Liver (tissue), 9 donors: ENCODE results near the gene GRID1. TPM values are rescaled to one million over a fixed set of nuclear protein-coding genes. Genes with fewer than 3 reads are reported as not detected.

Source experiments
- DNase-seq: peaks from one replicate; pipeline ENCODE4 v3.0.0-alpha.2; 2017; ENCODE audit warnings: low spot score
- H3K27ac ChIP-seq, 2 donors: one replicate each; pipeline ENCODE4 v1.7.0; 2013; ENCODE audit warnings: inconsistent platforms in 2 of 2, low read length in 2 of 2, control low read depth in 1 of 2, low read depth in 1 of 2, mild to moderate bottlenecking in 1 of 2
- H3K27me3 ChIP-seq, 4 donors: one replicate each; pipeline versions ENCODE4 v1.6.1 to v1.7.0; 2013; ENCODE audit warnings: low read length in 3 of 4, inconsistent platforms in 1 of 4, mild to moderate bottlenecking in 1 of 4, moderate library complexity in 1 of 4; ENCODE audit not compliant: control insufficient read depth in 4 of 4, insufficient read depth in 4 of 4
- H3K36me3 ChIP-seq, 4 donors: one replicate each; pipeline versions ENCODE4 v1.6.1 to v1.7.0; 2013; ENCODE audit warnings: low read length in 3 of 4, mild to moderate bottlenecking in 3 of 4, low read depth in 1 of 4, moderate library complexity in 1 of 4; ENCODE audit not compliant: control insufficient read depth in 4 of 4, insufficient read depth in 3 of 4
- H3K4me1 ChIP-seq, 4 donors: one replicate each; pipeline versions ENCODE4 v1.6.1 to v1.7.0; 2013; ENCODE audit warnings: low read length in 3 of 4, mild to moderate bottlenecking in 3 of 4, moderate library complexity in 1 of 4; ENCODE audit not compliant: control insufficient read depth in 4 of 4, insufficient read depth in 4 of 4
- H3K4me3 ChIP-seq, 3 donors: one replicate each; pipeline versions ENCODE4 v1.6.1 to v1.7.0; 2013; ENCODE audit warnings: low read length in 3 of 3, control low read depth in 1 of 3, low read depth in 1 of 3, mild to moderate bottlenecking in 1 of 3
- H3K9ac ChIP-seq, 2 donors: one replicate each; pipeline ENCODE4 v1.7.0; 2013; ENCODE audit warnings: low read length in 2 of 2, mild to moderate bottlenecking in 2 of 2, moderate library complexity in 2 of 2, control low read depth in 1 of 2, low read depth in 1 of 2
- H3K9me3 ChIP-seq, 4 donors: one replicate each; pipeline versions ENCODE4 v1.6.1 to v1.7.0; 2013; ENCODE audit warnings: low read length in 3 of 4; ENCODE audit not compliant: control insufficient read depth in 4 of 4
- ATF3 ChIP-seq: IDR thresholded peaks from 2 replicates; pipeline ENCODE4 v1.6.1; 2016; ENCODE audit warnings: antibody characterized with exemption
- CTCF ChIP-seq: fragments of 150-350 bp; IDR thresholded peaks from 2 replicates; pipeline ENCODE4 v1.5.1; 2017; ENCODE audit warnings: improper control_type of control experiment, low read depth, low read length; ENCODE audit not compliant: missing input control
- EGR1 ChIP-seq, 2 donors: IDR thresholded peaks; 2 replicates each; pipeline ENCODE4 v1.6.1; 2016 to 2018; ENCODE audit warnings: antibody characterized with exemption in 2 of 2, low read depth in 2 of 2
- FOXA1 ChIP-seq: IDR thresholded peaks from 2 replicates; pipeline ENCODE4 v1.6.1; 2016; ENCODE audit warnings: antibody characterized with exemption
- FOXA2 ChIP-seq: IDR thresholded peaks from 2 replicates; pipeline ENCODE4 v1.6.1; 2016; ENCODE audit warnings: antibody characterized with exemption
- GABPA ChIP-seq, 2 donors: IDR thresholded peaks in 1 of 2; conservative IDR thresholded peaks in 1 of 2; 2 replicates each; pipeline ENCODE4 v1.6.1; 2016; ENCODE audit warnings: antibody characterized with exemption in 2 of 2, mild to moderate bottlenecking in 1 of 2, moderate library complexity in 1 of 2
- HNF4A ChIP-seq, 2 donors: conservative IDR thresholded peaks; 2 replicates each; pipeline ENCODE4 v1.6.1; 2016; ENCODE audit warnings: antibody characterized with exemption in 2 of 2, mild to moderate bottlenecking in 2 of 2
- HNF4G ChIP-seq: IDR thresholded peaks from 2 replicates; pipeline ENCODE4 v1.6.1; 2016; ENCODE audit warnings: antibody characterized with exemption
- JUND ChIP-seq, 2 donors: IDR thresholded peaks; 2 replicates each; pipeline ENCODE4 v1.6.1; 2016; ENCODE audit warnings: antibody characterized with exemption in 2 of 2
- NR2F2 ChIP-seq: IDR thresholded peaks from 2 replicates; pipeline ENCODE4 v1.6.1; 2016; ENCODE audit warnings: antibody characterized with exemption
- RAD21 ChIP-seq, 2 donors: IDR thresholded peaks; 2 replicates each; pipeline ENCODE4 v1.6.1; 2016; ENCODE audit warnings: antibody characterized with exemption in 2 of 2, mild to moderate bottlenecking in 2 of 2
- RXRA ChIP-seq, 2 donors: IDR thresholded peaks; 2 replicates each; pipeline ENCODE4 v1.6.1; 2017 to 2018; ENCODE audit warnings: antibody characterized with exemption in 2 of 2, mild to moderate bottlenecking in 1 of 2
- SP1 ChIP-seq: IDR thresholded peaks from 2 replicates; pipeline ENCODE4 v1.6.1; 2018; ENCODE audit warnings: antibody characterized with exemption, mild to moderate bottlenecking
- TAF1 ChIP-seq: conservative IDR thresholded peaks from 2 replicates; pipeline ENCODE4 v1.6.1; 2016; ENCODE audit warnings: antibody characterized with exemption, mild to moderate bottlenecking
- YY1 ChIP-seq: IDR thresholded peaks from 2 replicates; pipeline ENCODE4 v1.6.1; 2016; ENCODE audit warnings: antibody characterized with exemption, mild to moderate bottlenecking
- ZBTB33 ChIP-seq: IDR thresholded peaks from 2 replicates; pipeline ENCODE4 v1.6.1; 2016; ENCODE audit warnings: antibody characterized with exemption
- WGBS: extraction: QIAGEN DNeasy Blood & Tissue Kit; methylation state at CpG from one replicate; pipeline ENCODE4 v1.1.7; 2013; 5-methylcytosine and 5-hydroxymethylcytosine counted together
- polyA plus RNA-seq, 2 donors: library from polyadenylated mRNA; stranded (reverse) in 1 of 2; unstranded in 1 of 2; fragments of 200-250 nt in 1 of 2; fragments of >200 nt in 1 of 2; fragmentation: Nextera tagmentation in 1 of 2; extraction: Ambion mirVana in 1 of 2; gene quantifications; one replicate each; pipeline versions ENCODE4 v1.2.1 to v1.2.3, GENCODE V29; 2013 to 2015
- total RNA-seq, 2 donors: library from RNA; depleted of rRNA; stranded (reverse); fragments of >200 nt; gene quantifications; one replicate each; pipeline ENCODE4 v1.2.3, GENCODE V29; 2014
- TF ChIP-seq, protein P1 (sequence below): IDR thresholded peaks from 2 replicates; pipeline ENCODE4 v1.6.1; 2016; ENCODE audit warnings: antibody characterized with exemption
- donor health status: healthy.
- donor health status: healthy.
- donor health status: healthy.
- donor health status: healthy.
- donor health status: healthy.

The GRID1 gene
- total and polyA plus RNA-seq, 4 donors = 0.09 to 0.17 (median 0.14) TPM; not detected in 1

DNA sequence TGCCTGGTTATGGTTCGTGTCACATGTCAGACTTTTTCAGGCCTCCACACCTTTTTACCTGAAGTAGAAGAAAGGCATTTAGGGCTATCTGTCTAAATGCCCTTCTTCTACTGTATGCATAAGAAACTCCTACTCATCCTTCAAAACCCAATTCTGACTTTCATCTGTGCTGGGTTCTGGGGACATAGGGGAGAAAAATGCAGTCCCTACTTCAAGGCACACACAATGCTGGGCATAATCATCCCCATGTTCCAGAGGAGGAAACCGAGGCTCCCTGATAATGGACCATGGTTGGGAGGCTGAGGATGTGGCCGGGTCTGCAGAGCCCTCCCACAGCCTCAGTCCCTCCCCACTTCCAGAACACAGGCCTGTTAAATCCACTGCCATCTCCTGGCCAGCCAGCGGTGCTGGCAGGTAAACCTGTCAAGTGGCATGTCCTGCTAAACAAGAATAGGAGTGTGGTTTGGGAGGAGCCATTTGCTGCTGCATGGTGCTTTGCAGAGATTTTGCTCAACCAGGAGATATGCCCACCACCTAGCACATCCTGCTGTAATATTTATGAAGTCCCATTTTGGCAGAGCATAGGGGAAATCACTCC lies 32.0 kb downstream of the GRID1 start:
- no peak overlapping the region for H3K27ac ChIP-seq
- no peaks in the 10 kb centered on the region for H3K36me3 ChIP-seq
- H3K27me3 ChIP-seq = no peaks in the 10 kb centered on the region
- DNase-seq = no peak
- WGBS = 53% methylated on average over 4 of the region's 4 CpGs
- no peaks in the 10 kb centered on the region for H3K4me1 ChIP-seq
- H3K9me3 ChIP-seq = no peaks in the 10 kb centered on the region
- H3K9ac ChIP-seq = no peak overlapping the region
- no peak overlapping the region for H3K4me3 ChIP-seq
- TF ChIP-seq EGR1 (IDR thresholded peaks at IDR 0.05; ENCODE audit: low read depth in 2 of 2) (no peak), SP1 (no peak), YY1 (no peak), FOXA2 (no peak), JUND (IDR thresholded peaks at IDR 0.05) (no peak), RAD21 (IDR thresholded peaks at IDR 0.05) (no peak), FOXA1 (no peak), ATF3 (no peak), RXRA (IDR thresholded peaks at IDR 0.05) (no peak), NR2F2 (no peak), ZBTB33 (no peak), TAF1 (no peak), HNF4G (no peak)
- TF ChIP-seq, protein P1, sequence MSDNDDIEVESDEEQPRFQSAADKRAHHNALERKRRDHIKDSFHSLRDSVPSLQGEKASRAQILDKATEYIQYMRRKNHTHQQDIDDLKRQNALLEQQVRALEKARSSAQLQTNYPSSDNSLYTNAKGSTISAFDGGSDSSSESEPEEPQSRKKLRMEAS = no peak

DNA sequence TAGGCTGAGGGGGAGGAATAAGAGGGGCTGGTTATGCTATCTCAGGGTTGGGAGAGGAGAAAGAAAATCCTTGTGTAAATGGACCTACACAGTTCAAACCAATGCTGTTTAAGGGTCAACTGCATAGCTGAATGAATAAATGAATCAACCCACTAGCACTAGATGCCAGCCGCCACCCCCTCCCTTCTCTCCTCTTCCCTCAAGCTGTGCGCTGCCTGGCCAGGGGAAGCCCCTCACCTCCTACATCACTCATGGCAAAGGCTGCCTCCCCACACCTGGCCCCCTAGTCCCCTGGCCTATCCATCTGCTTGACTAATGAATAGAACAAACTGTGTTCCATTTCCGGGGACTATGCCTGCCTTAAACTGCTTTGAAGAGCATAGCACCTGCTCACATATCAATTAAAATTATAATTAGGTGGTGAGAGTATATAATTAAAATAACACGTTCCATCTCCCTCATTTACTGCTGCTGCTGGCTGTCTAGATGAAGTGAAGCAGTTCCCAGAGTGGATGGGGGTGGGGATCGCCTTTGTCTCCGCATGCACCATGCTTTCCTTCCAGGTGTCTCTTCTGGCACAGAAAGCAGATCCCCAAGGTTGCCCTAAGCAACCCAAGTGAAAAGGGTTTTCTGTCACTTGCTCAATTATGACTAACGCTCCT lies 32.6 kb downstream of the GRID1 start:
- Histone ChIP-seq H3K36me3 (no peaks in the 10 kb centered on the region), H3K27ac (no peak overlapping the region), H3K9me3 (no peaks in the 10 kb centered on the region), H3K9ac (no peak overlapping the region), H3K4me3 (no peak overlapping the region), H3K27me3 (no peaks in the 10 kb centered on the region), H3K4me1 (no peaks in the 10 kb centered on the region)
- WGBS = 83% methylated on average over 7 of the region's 7 CpGs
- DNase-seq = no peak
- no peak for TF ChIP-seq FOXA1
- TF ChIP-seq JUND (IDR thresholded peaks at IDR 0.05) = no peak
- no peak for TF ChIP-seq HNF4A (conservative IDR thresholded peaks at IDR 0.05)
- TF ChIP-seq RAD21 (IDR thresholded peaks at IDR 0.05) = no peak
- TF ChIP-seq, protein P1 = no peak
- no peak for TF ChIP-seq ZBTB33
- TF ChIP-seq EGR1 (IDR thresholded peaks at IDR 0.05; ENCODE audit: low read depth in 2 of 2) = no peak
- TF ChIP-seq SP1 = no peak
- no peak for TF ChIP-seq CTCF
- no peak for TF ChIP-seq FOXA2
- TF ChIP-seq NR2F2 = no peak
- TF ChIP-seq RXRA (IDR thresholded peaks at IDR 0.05) = no peak
- TF ChIP-seq ATF3 = no peak
- no peak for TF ChIP-seq TAF1
- TF ChIP-seq HNF4G = no peak
- no peak for TF ChIP-seq GABPA (IDR thresholded peaks at IDR 0.05 in 1 of 2, conservative IDR thresholded peaks at IDR 0.05 in 1 of 2)
- TF ChIP-seq YY1 = no peak
